ENCODE data around the gene XKR3. TPM values are rescaled to one million over a fixed set of nuclear protein-coding genes. Genes with fewer than 3 reads are reported as not detected.

The XKR3 gene
- total RNA-seq, 2 experiments from 2014 or later: not detected

- Mint-ChIP-seq H3K4me1 (peaks cover 9% of the 10 kb centered on the region), H3K9me3 (no peaks in the 10 kb centered on the region), H3K27ac (no peak overlapping the region), H3K4me3 (no peak overlapping the region), H3K27me3 (peaks cover 8% of the 10 kb centered on the region), H3K36me3 (ENCODE audit: low read depth) (no peaks in the 10 kb centered on the region)
- CTCF ChIA-PET: interaction anchor here (0.7 kb wide), 1 partner anchor 45 kb away, joined by 3 read pairs; no protein-coding TSS in a partner anchor
- no peak for DNase-seq
- POLR2A ChIA-PET: no interaction called here
Observed at GRCh38 chr22:16829985-16830384, 4.8 kb upstream of the XKR3 start.

- peaks cover 20% of the 10 kb centered on the region for H3K4me1 Mint-ChIP-seq
- no peak for DNase-seq
- peaks cover 4% of the 10 kb centered on the region for H3K27me3 Mint-ChIP-seq
- H3K27ac Mint-ChIP-seq: no peak overlapping the region
- no peak overlapping the region for H3K4me3 Mint-ChIP-seq
- H3K9me3 Mint-ChIP-seq: no peaks in the 10 kb centered on the region
- POLR2A ChIA-PET: no interaction called here
- CTCF ChIA-PET: no interaction called here
- no peaks in the 10 kb centered on the region for H3K36me3 Mint-ChIP-seq (ENCODE audit: low read depth)
Observed at GRCh38 chr22:16828876-16829275, 3.7 kb upstream of the XKR3 start.

GRCh38 chr22:16827506-16827905 lies 2.3 kb upstream of the XKR3 start:
- no peak for DNase-seq
- Mint-ChIP-seq H3K36me3 (ENCODE audit: low read depth) (no peaks in the 10 kb centered on the region), H3K4me1 (peaks cover 21% of the 10 kb centered on the region), H3K4me3 (no peak overlapping the region), H3K27ac (no peak overlapping the region), H3K9me3 (peaks cover 3% of the 10 kb centered on the region), H3K27me3 (peaks cover 4% of the 10 kb centered on the region)
- ChIA-PET CTCF (no interaction called here), POLR2A (no interaction called here)

- no peak overlapping the region for H3K4me3 Mint-ChIP-seq
- POLR2A ChIA-PET: no interaction called here
- CTCF ChIA-PET: no interaction called here
- peaks cover 3% of the 10 kb centered on the region for H3K9me3 Mint-ChIP-seq
- H3K27ac Mint-ChIP-seq: no peak overlapping the region
- no peak for DNase-seq
- H3K36me3 Mint-ChIP-seq (ENCODE audit: low read depth): no peaks in the 10 kb centered on the region
- H3K4me1 Mint-ChIP-seq: peaks cover 5% of the 10 kb centered on the region
- H3K27me3 Mint-ChIP-seq: peaks cover 3% of the 10 kb centered on the region
Observed at GRCh38 chr22:16819249-16819648, 6.0 kb downstream of the XKR3 start.

- Mint-ChIP-seq H3K9me3 (peaks cover 3% of the 10 kb centered on the region), H3K4me3 (no peak overlapping the region), H3K36me3 (ENCODE audit: low read depth) (no peaks in the 10 kb centered on the region), H3K27ac (no peak overlapping the region), H3K27me3 (peaks cover 3% of the 10 kb centered on the region), H3K4me1 (no peaks in the 10 kb centered on the region)
- CTCF ChIA-PET: no interaction called here
- no peak for DNase-seq
- POLR2A ChIA-PET: no interaction called here
Observed at GRCh38 chr22:16818538-16818937, 6.7 kb downstream of the XKR3 start.

GRCh38 chr22:16815073-16815472 lies 10.1 kb downstream of the XKR3 start:
- ChIA-PET CTCF (no interaction called here), POLR2A (no interaction called here)
- no peaks in the 10 kb centered on the region for H3K36me3 Mint-ChIP-seq (ENCODE audit: low read depth)
- no peak for DNase-seq
- no peak overlapping the region for H3K4me3 Mint-ChIP-seq
- no peaks in the 10 kb centered on the region for H3K9me3 Mint-ChIP-seq
- peaks cover 3% of the 10 kb centered on the region for H3K27me3 Mint-ChIP-seq
- H3K4me1 Mint-ChIP-seq: peaks cover 9% of the 10 kb centered on the region
- H3K27ac Mint-ChIP-seq: no peak overlapping the region

- Mint-ChIP-seq H3K27ac (no peak overlapping the region), H3K9me3 (no peaks in the 10 kb centered on the region)
- POLR2A ChIA-PET: no interaction called here
Observed at GRCh38 chr22:16810188-16810802, 14.9 kb downstream of the XKR3 start.

GRCh38 chr22:16808744-16809143 lies 16.5 kb downstream of the XKR3 start:
- CTCF ChIA-PET: no interaction called here
- H3K9me3 Mint-ChIP-seq: no peaks in the 10 kb centered on the region
- H3K4me1 Mint-ChIP-seq: peaks cover 9% of the 10 kb centered on the region
- no peak for DNase-seq
- peaks cover 3% of the 10 kb centered on the region for H3K27me3 Mint-ChIP-seq
- H3K36me3 Mint-ChIP-seq (ENCODE audit: low read depth): no peaks in the 10 kb centered on the region
- POLR2A ChIA-PET: no interaction called here
- no peak overlapping the region for H3K27ac Mint-ChIP-seq
- H3K4me3 Mint-ChIP-seq: no peak overlapping the region

More at GRCh38 chr22:16810188-16810802, 14.9 kb downstream of the XKR3 start:
- CTCF ChIA-PET: no interaction called here
- Mint-ChIP-seq H3K27me3 (peaks cover 1% of the 10 kb centered on the region), H3K4me1 (peaks cover 9% of the 10 kb centered on the region), H3K4me3 (no peak overlapping the region), H3K36me3 (ENCODE audit: low read depth) (no peaks in the 10 kb centered on the region)
- no peak for DNase-seq

GRCh38 chr22:16807109-16807508 lies 18.1 kb downstream of the XKR3 start:
- ChIA-PET POLR2A (no interaction called here), CTCF (no interaction called here)
- Mint-ChIP-seq H3K4me3 (no peak overlapping the region), H3K36me3 (ENCODE audit: low read depth) (no peaks in the 10 kb centered on the region), H3K27ac (no peak overlapping the region), H3K4me1 (peaks cover 9% of the 10 kb centered on the region), H3K27me3 (peaks cover 6% of the 10 kb centered on the region), H3K9me3 (no peaks in the 10 kb centered on the region)
- no peak for DNase-seq

GRCh38 chr22:16806401-16806800 lies 18.8 kb downstream of the XKR3 start:
- no peak for DNase-seq
- Mint-ChIP-seq H3K4me3 (no peak overlapping the region), H3K9me3 (no peaks in the 10 kb centered on the region), H3K36me3 (ENCODE audit: low read depth) (no peaks in the 10 kb centered on the region), H3K27me3 (peaks cover 8% of the 10 kb centered on the region), H3K27ac (no peak overlapping the region), H3K4me1 (peaks cover 9% of the 10 kb centered on the region)
- POLR2A ChIA-PET: interaction anchor here (0.6 kb wide), 1 partner anchor 48 kb away, joined by 3 read pairs; no protein-coding TSS in a partner anchor
- CTCF ChIA-PET: interaction anchor here (0.5 kb wide), 1 partner anchor 11 kb away, joined by 3 read pairs; no protein-coding TSS in a partner anchor

GRCh38 chr22:16804882-16805281 lies 20.3 kb downstream of the XKR3 start:
- ChIA-PET POLR2A (no interaction called here), CTCF (no interaction called here)
- Mint-ChIP-seq H3K27ac (no peak overlapping the region), H3K9me3 (no peaks in the 10 kb centered on the region), H3K36me3 (ENCODE audit: low read depth) (no peaks in the 10 kb centered on the region), H3K27me3 (peaks cover 10% of the 10 kb centered on the region), H3K4me1 (no peaks in the 10 kb centered on the region), H3K4me3 (no peak overlapping the region)
- no peak for DNase-seq

- H3K9me3 Mint-ChIP-seq: no peaks in the 10 kb centered on the region
- H3K36me3 Mint-ChIP-seq (ENCODE audit: low read depth): no peaks in the 10 kb centered on the region
- DNase-seq: no peak
- CTCF ChIA-PET: interaction anchor here (0.9 kb wide), 1 partner anchor 10 kb away, joined by 3 read pairs; no protein-coding TSS in a partner anchor
- no peaks in the 10 kb centered on the region for H3K4me1 Mint-ChIP-seq
- H3K4me3 Mint-ChIP-seq: no peak overlapping the region
- H3K27me3 Mint-ChIP-seq: peaks cover 11% of the 10 kb centered on the region
- H3K27ac Mint-ChIP-seq: no peak overlapping the region
- POLR2A ChIA-PET: no interaction called here
Observed at GRCh38 chr22:16803255-16803917, 21.8 kb downstream of the XKR3 start.

- ChIA-PET CTCF (no interaction called here), POLR2A (no interaction called here)
- Mint-ChIP-seq H3K4me1 (peaks cover 4% of the 10 kb centered on the region), H3K27me3 (peaks cover 11% of the 10 kb centered on the region), H3K9me3 (no peaks in the 10 kb centered on the region), H3K36me3 (ENCODE audit: low read depth) (no peaks in the 10 kb centered on the region), H3K27ac (no peak overlapping the region), H3K4me3 (no peak overlapping the region)
- DNase-seq: no peak
Observed at GRCh38 chr22:16801571-16801970, 23.6 kb downstream of the XKR3 start.

GRCh38 chr22:16801088-16801487 lies 24.1 kb downstream of the XKR3 start:
- H3K4me3 Mint-ChIP-seq: no peak overlapping the region
- H3K4me1 Mint-ChIP-seq: peaks cover 4% of the 10 kb centered on the region
- DNase-seq: no peak
- CTCF ChIA-PET: no interaction called here
- peaks cover 14% of the 10 kb centered on the region for H3K27me3 Mint-ChIP-seq
- no peaks in the 10 kb centered on the region for H3K9me3 Mint-ChIP-seq
- H3K36me3 Mint-ChIP-seq (ENCODE audit: low read depth): no peaks in the 10 kb centered on the region
- H3K27ac Mint-ChIP-seq: no peak overlapping the region
- POLR2A ChIA-PET: no interaction called here

Measured in activated CD4-positive, alpha-beta T cell treated with anti-CD3 and anti-CD28 coated beads, Interleukin-2, amount 10 ng/mL, durations not matched to agents 7 days and 5 days (primary cell).